Measurements from ENCODE around the gene ETV1. TPM values are rescaled to one million over a fixed set of nuclear protein-coding genes. Genes with fewer than 3 reads are reported as not detected.

Gene ETV1
- total RNA-seq, 4 donors from 2014 or later = 1.6 to 5.1 (median 2.0) TPM

DNA sequence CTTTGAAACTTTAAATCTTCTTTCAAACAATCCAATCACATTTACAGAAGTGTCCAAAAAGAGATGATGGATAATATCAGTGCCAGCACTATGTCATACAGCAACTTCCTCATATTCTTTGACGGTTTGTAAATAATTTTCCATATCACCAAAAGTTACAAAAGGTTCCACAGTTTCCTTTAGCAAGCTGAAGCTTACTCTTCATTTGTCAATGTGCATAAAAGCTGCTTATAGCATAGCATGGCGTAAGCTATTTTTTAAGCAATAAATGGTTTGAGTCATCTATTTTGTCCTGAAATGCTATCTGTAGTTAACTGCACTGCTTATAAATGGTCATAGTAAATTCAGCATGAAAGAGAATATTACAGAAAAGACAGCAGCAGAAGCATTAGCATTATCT, 95.1 kb downstream of the ETV1 start:
- Histone ChIP-seq H3K4me1 (no peaks in the 10 kb centered on the region), H3K4me3 (no peak overlapping the region), H3K27me3 (no peaks in the 10 kb centered on the region), H3K9me3 (no peaks in the 10 kb centered on the region), H3K36me3 (no peaks in the 10 kb centered on the region), H3K27ac (no peak overlapping the region)
- no peak for DNase-seq
- no peak for TF ChIP-seq POLR2A (IDR thresholded peaks at IDR 0.05)
- TF ChIP-seq, protein P1, sequence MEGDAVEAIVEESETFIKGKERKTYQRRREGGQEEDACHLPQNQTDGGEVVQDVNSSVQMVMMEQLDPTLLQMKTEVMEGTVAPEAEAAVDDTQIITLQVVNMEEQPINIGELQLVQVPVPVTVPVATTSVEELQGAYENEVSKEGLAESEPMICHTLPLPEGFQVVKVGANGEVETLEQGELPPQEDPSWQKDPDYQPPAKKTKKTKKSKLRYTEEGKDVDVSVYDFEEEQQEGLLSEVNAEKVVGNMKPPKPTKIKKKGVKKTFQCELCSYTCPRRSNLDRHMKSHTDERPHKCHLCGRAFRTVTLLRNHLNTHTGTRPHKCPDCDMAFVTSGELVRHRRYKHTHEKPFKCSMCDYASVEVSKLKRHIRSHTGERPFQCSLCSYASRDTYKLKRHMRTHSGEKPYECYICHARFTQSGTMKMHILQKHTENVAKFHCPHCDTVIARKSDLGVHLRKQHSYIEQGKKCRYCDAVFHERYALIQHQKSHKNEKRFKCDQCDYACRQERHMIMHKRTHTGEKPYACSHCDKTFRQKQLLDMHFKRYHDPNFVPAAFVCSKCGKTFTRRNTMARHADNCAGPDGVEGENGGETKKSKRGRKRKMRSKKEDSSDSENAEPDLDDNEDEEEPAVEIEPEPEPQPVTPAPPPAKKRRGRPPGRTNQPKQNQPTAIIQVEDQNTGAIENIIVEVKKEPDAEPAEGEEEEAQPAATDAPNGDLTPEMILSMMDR (IDR thresholded peaks at IDR 0.05) = no peak

DNA sequence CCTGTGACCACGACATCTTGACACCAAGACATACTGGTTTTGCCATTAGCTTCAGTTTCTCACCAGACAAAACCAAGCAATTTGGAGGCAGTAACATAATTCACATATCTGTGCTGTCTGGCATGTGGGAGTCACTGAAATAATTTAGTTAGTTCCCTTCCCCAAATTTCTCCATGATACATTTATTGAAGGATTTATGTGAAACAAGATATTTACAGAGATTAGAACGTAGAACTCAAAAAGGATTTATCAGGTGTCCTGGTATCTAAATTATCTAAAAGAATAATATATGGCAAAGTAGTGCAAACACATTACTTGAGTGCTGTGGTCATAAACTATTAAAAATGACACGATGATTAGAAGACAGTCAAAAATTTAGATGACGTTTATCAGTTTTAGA, 98.7 kb downstream of the ETV1 start:
- no peak overlapping the region for H3K4me3 ChIP-seq
- DNase-seq = no peak
- no peak for TF ChIP-seq POLR2A (IDR thresholded peaks at IDR 0.05)
- TF ChIP-seq, protein P1 (IDR thresholded peaks at IDR 0.05) = no peak
- no peaks in the 10 kb centered on the region for H3K27me3 ChIP-seq
- no peak overlapping the region for H3K27ac ChIP-seq
- no peaks in the 10 kb centered on the region for H3K9me3 ChIP-seq
- no peaks in the 10 kb centered on the region for H3K36me3 ChIP-seq
- no peaks in the 10 kb centered on the region for H3K4me1 ChIP-seq

DNA sequence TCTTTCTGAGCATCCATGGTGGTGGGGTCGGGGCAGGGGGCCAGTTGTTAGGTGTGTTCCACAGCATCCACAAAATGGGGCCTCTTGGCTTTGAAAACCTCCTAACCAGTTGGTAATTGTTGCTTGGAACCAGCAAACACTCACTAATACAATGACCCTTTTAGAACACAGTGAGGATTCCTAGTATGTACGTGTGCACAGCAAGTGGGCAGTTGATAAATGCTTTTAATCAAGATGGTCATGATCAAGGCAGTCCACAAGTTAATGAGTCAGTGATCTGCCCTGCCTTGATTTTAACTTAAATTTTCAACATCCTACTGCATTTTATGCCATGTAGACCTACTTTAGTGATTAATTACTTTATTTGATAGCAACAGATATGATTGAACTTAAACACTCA, 103.1 kb downstream of the ETV1 start:
- H3K27me3 ChIP-seq = no peaks in the 10 kb centered on the region
- TF ChIP-seq, protein P1 (IDR thresholded peaks at IDR 0.05) = no peak
- no peak for TF ChIP-seq POLR2A (IDR thresholded peaks at IDR 0.05)
- H3K4me3 ChIP-seq = no peak overlapping the region
- no peak for DNase-seq
- no peaks in the 10 kb centered on the region for H3K9me3 ChIP-seq
- H3K36me3 ChIP-seq = no peaks in the 10 kb centered on the region
- no peak overlapping the region for H3K27ac ChIP-seq
- no peaks in the 10 kb centered on the region for H3K4me1 ChIP-seq

DNA sequence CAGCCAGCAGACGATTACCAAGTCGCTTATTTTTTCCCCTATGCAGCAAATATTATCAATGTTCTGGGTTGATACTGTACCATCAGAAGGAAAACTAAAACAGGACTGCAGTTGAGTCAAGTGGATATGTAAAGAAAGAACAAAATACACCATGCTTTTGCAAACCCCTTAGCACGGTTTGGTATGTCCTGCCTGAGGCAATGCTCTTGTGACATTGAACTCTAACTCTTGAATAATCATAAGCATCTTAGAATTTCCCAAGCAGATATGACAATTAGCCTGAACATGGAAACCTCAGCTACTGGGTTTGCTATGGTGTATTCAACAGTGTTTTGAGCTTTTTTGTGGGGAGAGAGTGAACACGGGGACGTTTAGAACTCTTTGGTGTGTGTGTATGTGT, 107.4 kb downstream of the ETV1 start:
- Histone ChIP-seq H3K9me3 (no peaks in the 10 kb centered on the region), H3K4me1 (no peaks in the 10 kb centered on the region), H3K4me3 (no peak overlapping the region), H3K27me3 (no peaks in the 10 kb centered on the region), H3K36me3 (no peaks in the 10 kb centered on the region), H3K27ac (no peak overlapping the region)
- TF ChIP-seq POLR2A (IDR thresholded peaks at IDR 0.05) = no peak
- TF ChIP-seq, protein P1 (IDR thresholded peaks at IDR 0.05) = no peak
- no peak for DNase-seq

DNA sequence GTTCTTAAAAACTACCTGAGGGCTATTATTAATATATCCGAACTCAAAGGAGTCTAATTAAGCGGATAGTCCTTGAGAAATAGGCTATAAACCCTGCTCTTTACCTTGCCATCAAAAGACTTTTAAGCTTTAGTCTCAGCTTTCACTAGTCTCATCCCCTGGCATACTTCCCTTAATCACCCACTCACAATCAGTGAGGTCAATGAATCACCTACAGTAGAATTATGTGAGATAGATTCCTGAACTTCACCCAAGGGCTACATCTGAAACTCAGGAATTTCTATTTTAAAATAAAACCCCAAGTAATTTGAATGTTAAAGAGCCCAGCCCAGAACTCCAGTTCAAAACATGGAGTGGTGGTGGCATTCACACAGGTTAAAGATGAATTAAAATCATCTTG, 108.7 kb downstream of the ETV1 start:
- no peak overlapping the region for H3K27ac ChIP-seq

More for the DNA sequence above, 108.7 kb downstream of the ETV1 start:
- no peak overlapping the region for H3K4me3 ChIP-seq
- DNase-seq = no peak
- no peak for TF ChIP-seq POLR2A (IDR thresholded peaks at IDR 0.05)
- TF ChIP-seq, protein P1 (IDR thresholded peaks at IDR 0.05) = no peak
- H3K4me1 ChIP-seq = no peaks in the 10 kb centered on the region
- H3K27me3 ChIP-seq = no peaks in the 10 kb centered on the region
- no peaks in the 10 kb centered on the region for H3K36me3 ChIP-seq
- H3K9me3 ChIP-seq = no peaks in the 10 kb centered on the region
